ENCODE data around the gene CC2D2A. TPM values are rescaled to one million over a fixed set of nuclear protein-coding genes. Genes with fewer than 3 reads are reported as not detected.
A peak's percentile ranks its signal among the peaks of the same experiment; 100 is the strongest.

CC2D2A gene
- total RNA-seq, 1 experiment from 2014 or later = 14.2 TPM

- DNase-seq (ENCODE audit: extremely low read depth, low read depth) = no peak
Measured at GRCh38 chr4:15459706-15460105, 10.0 kb upstream of the CC2D2A start.

- no peak for DNase-seq (ENCODE audit: extremely low read depth, low read depth)
Measured at GRCh38 chr4:15466596-15466995, 3.1 kb upstream of the CC2D2A start.

- DNase-seq (ENCODE audit: extremely low read depth, low read depth) = no peak
Measured at GRCh38 chr4:15470128-15470475, 420 bp downstream of the CC2D2A start.

- no peak for DNase-seq (ENCODE audit: extremely low read depth, low read depth)
Measured at GRCh38 chr4:15476396-15476795, 6.7 kb downstream of the CC2D2A start.

GRCh38 chr4:15478724-15479088, 9.0 kb downstream of the CC2D2A start:
- DNase-seq (ENCODE audit: extremely low read depth, low read depth) = no peak

- DNase-seq (ENCODE audit: extremely low read depth, low read depth) = peak; percentile 81
Measured at GRCh38 chr4:15479089-15479912, 9.6 kb downstream of the CC2D2A start.

- no peak for DNase-seq (ENCODE audit: extremely low read depth, low read depth)
Measured at GRCh38 chr4:15479913-15480185, 10.2 kb downstream of the CC2D2A start.

- DNase-seq (ENCODE audit: extremely low read depth, low read depth) = no peak
Measured at GRCh38 chr4:15481961-15482745, 12.5 kb downstream of the CC2D2A start.

GRCh38 chr4:15482842-15483241, 13.2 kb downstream of the CC2D2A start:
- DNase-seq (ENCODE audit: extremely low read depth, low read depth) = no peak

GRCh38 chr4:15488136-15488535, 18.5 kb downstream of the CC2D2A start:
- no peak for DNase-seq (ENCODE audit: extremely low read depth, low read depth)

GRCh38 chr4:15488658-15489470, 19.2 kb downstream of the CC2D2A start:
- no peak for DNase-seq (ENCODE audit: extremely low read depth, low read depth)

- no peak for DNase-seq (ENCODE audit: extremely low read depth, low read depth)
Measured at GRCh38 chr4:15489551-15489950, 19.9 kb downstream of the CC2D2A start.

- no peak for DNase-seq (ENCODE audit: extremely low read depth, low read depth)
Measured at GRCh38 chr4:15493411-15493810, 23.7 kb downstream of the CC2D2A start.

- no peak for DNase-seq (ENCODE audit: extremely low read depth, low read depth)
Measured at GRCh38 chr4:15495621-15496020, 25.9 kb downstream of the CC2D2A start.

- no peak for DNase-seq (ENCODE audit: extremely low read depth, low read depth)
Measured at GRCh38 chr4:15498356-15498755, 28.7 kb downstream of the CC2D2A start.

- DNase-seq (ENCODE audit: extremely low read depth, low read depth) = no peak
Measured at GRCh38 chr4:15500701-15501100, 31.0 kb downstream of the CC2D2A start.

GRCh38 chr4:15501941-15502340, 32.3 kb downstream of the CC2D2A start:
- no peak for DNase-seq (ENCODE audit: extremely low read depth, low read depth)

- no peak for DNase-seq (ENCODE audit: extremely low read depth, low read depth)
Measured at GRCh38 chr4:15502384-15502783, 32.7 kb downstream of the CC2D2A start.

- no peak for DNase-seq (ENCODE audit: extremely low read depth, low read depth)
Measured at GRCh38 chr4:15504041-15504440, 34.4 kb downstream of the CC2D2A start.

GRCh38 chr4:15506464-15506863, 36.8 kb downstream of the CC2D2A start:
- no peak for DNase-seq (ENCODE audit: extremely low read depth, low read depth)

- no peak for DNase-seq (ENCODE audit: extremely low read depth, low read depth)
Measured at GRCh38 chr4:15507679-15508078, 38.0 kb downstream of the CC2D2A start.

- DNase-seq (ENCODE audit: extremely low read depth, low read depth) = no peak
Measured at GRCh38 chr4:15510961-15511360, 41.3 kb downstream of the CC2D2A start.
